Mesenchymal stem cell (in vitro differentiated cells and primary cell): ENCODE data around the gene ID2.

Experiments
- DNase-seq: peaks from one replicate; pipeline ENCODE4 v3.0.0-alpha.2; 2013
- H2AFZ ChIP-seq: one replicate; pipeline ENCODE4 v1.6.1; 2013; ENCODE audit warnings: low read depth, mild to moderate bottlenecking, control low read depth, inconsistent platforms, low read length, moderate library complexity
- H2AK5ac ChIP-seq: 2 replicates; pipeline ENCODE4 v1.6.1; 2013; ENCODE audit warnings: low read length, moderate library complexity, mild to moderate bottlenecking, inconsistent platforms; ENCODE audit not compliant: severe bottlenecking
- H2BK120ac ChIP-seq: one replicate; pipeline ENCODE4 v1.6.1; 2013; ENCODE audit warnings: low read depth, mild to moderate bottlenecking, inconsistent platforms, low read length, moderate library complexity
- H2BK12ac ChIP-seq, 2 experiments: one replicate each; pipeline ENCODE4 v1.6.1; 2013; ENCODE audit warnings: inconsistent platforms in 2 of 2, low read length in 2 of 2, mild to moderate bottlenecking in 2 of 2, moderate library complexity in 2 of 2, control low read depth in 1 of 2
- H2BK15ac ChIP-seq: one replicate; pipeline ENCODE4 v1.6.1; 2013; ENCODE audit warnings: mild to moderate bottlenecking, low read depth, inconsistent platforms; ENCODE audit not compliant: poor library complexity, severe bottlenecking
- H2BK5ac ChIP-seq: 2 replicates; pipeline ENCODE4 v1.6.1; 2013; ENCODE audit warnings: low read depth, mild to moderate bottlenecking, low read length, control low read depth, inconsistent platforms; ENCODE audit not compliant: poor library complexity, severe bottlenecking
- H3K14ac ChIP-seq, 2 experiments: one replicate each; pipeline ENCODE4 v1.6.1; 2013; ENCODE audit warnings: inconsistent platforms in 2 of 2, low read length in 2 of 2, control low read depth in 1 of 2, mild to moderate bottlenecking in 1 of 2, moderate library complexity in 1 of 2
- H3K18ac ChIP-seq, 2 experiments: one replicate each; pipeline ENCODE4 v1.6.1; 2013; ENCODE audit warnings: inconsistent platforms in 2 of 2, low read length in 2 of 2, control low read depth in 1 of 2, low read depth in 1 of 2, mild to moderate bottlenecking in 1 of 2
- H3K23ac ChIP-seq, 2 experiments: one replicate each; pipeline ENCODE4 v1.6.1; 2013; ENCODE audit warnings: inconsistent platforms in 2 of 2, low read length in 2 of 2, mild to moderate bottlenecking in 2 of 2, moderate library complexity in 2 of 2, control low read depth in 1 of 2
- H3K27ac ChIP-seq: 2 replicates; pipeline ENCODE4 v1.5.1; 2013; ENCODE audit warnings: mild to moderate bottlenecking, moderate library complexity, low read length, control low read depth, inconsistent platforms; ENCODE audit not compliant: poor library complexity, severe bottlenecking
- H3K27me3 ChIP-seq, 2 experiments: 2 replicates each; pipeline versions ENCODE4 v1.6.1 to v1.7.0; 2013; ENCODE audit warnings: low read length in 2 of 2, mild to moderate bottlenecking in 2 of 2, moderate library complexity in 2 of 2, control low read depth in 1 of 2, inconsistent platforms in 1 of 2; ENCODE audit not compliant: control insufficient read depth in 1 of 2, insufficient read depth in 1 of 2
- H3K36me3 ChIP-seq, 2 experiments: 2 replicates each; pipeline versions ENCODE4 v1.6.1 to v1.7.0; 2013; ENCODE audit warnings: low read length in 2 of 2, control low read depth in 1 of 2, inconsistent platforms in 1 of 2, low read depth in 1 of 2, mild to moderate bottlenecking in 1 of 2; ENCODE audit not compliant: insufficient read depth in 2 of 2, control insufficient read depth in 1 of 2
- H3K4ac ChIP-seq, 2 experiments: one replicate each; pipeline ENCODE4 v1.6.1; 2013; ENCODE audit warnings: inconsistent platforms in 2 of 2, low read length in 2 of 2, mild to moderate bottlenecking in 2 of 2, moderate library complexity in 2 of 2, control low read depth in 1 of 2, low read depth in 1 of 2
- H3K4me1 ChIP-seq: 2 replicates; pipeline ENCODE4 v1.6.1; 2013; ENCODE audit warnings: low read depth, low read length, control low read depth; ENCODE audit not compliant: control insufficient read depth, insufficient read depth
- H3K4me2 ChIP-seq: 2 replicates; pipeline ENCODE4 v1.6.1; 2013; ENCODE audit warnings: low read length, mild to moderate bottlenecking, inconsistent platforms; ENCODE audit not compliant: poor library complexity, severe bottlenecking
- H3K4me3 ChIP-seq, 2 experiments: 2 replicates each; pipeline versions ENCODE4 v1.5.1 to v1.7.0; 2013; ENCODE audit warnings: low read length in 2 of 2, mild to moderate bottlenecking in 2 of 2, control low read depth in 1 of 2, low read depth in 1 of 2; ENCODE audit not compliant: insufficient read depth in 1 of 2
- H3K79me1 ChIP-seq: replicated peaks from 2 replicates; pipeline ENCODE4 v1.6.1; 2013; ENCODE audit warnings: mild to moderate bottlenecking, control low read depth, low read length, inconsistent platforms; ENCODE audit not compliant: poor library complexity, severe bottlenecking
- H3K9ac ChIP-seq: 2 replicates; pipeline ENCODE4 v1.7.0; 2013; ENCODE audit warnings: mild to moderate bottlenecking, low read length, moderate library complexity
- H3K9me3 ChIP-seq: 2 replicates; pipeline ENCODE4 v1.7.0; 2013; ENCODE audit warnings: mild to moderate bottlenecking, low read length; ENCODE audit not compliant: control insufficient read depth
- H4K8ac ChIP-seq: one replicate; pipeline ENCODE4 v1.6.1; 2013; ENCODE audit warnings: inconsistent platforms, mild to moderate bottlenecking, low read length, moderate library complexity
- H4K91ac ChIP-seq: one replicate; pipeline ENCODE4 v1.6.1; 2013; ENCODE audit warnings: mild to moderate bottlenecking, low read length, inconsistent platforms
- WGBS: methylation state at CpG from one replicate; pipeline ENCODE4 v1.1.7; 2013; ENCODE audit warnings: mixed read lengths; 5-methylcytosine and 5-hydroxymethylcytosine counted together

The ID2 gene

DNA sequence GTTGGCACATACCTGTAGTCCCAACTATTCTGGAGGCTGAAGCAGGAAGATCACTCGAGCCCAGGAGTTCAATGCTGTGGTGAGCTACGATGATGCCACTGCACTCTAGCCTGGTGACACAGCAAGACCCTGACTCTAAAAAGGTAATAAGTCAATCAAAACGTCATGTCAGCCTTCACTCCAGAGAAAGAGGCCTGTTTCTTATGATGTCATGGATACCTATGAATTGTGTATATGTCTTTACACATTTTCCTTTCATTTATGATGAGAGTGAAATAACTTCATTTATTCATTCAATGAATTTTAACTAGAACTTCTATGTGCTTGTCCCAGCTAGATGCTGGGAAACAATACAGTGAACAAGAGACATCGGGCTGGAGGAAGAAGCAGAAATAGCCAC, 25.0 kb upstream of the ID2 start:
- Histone ChIP-seq H3K27me3 (no peaks in the 10 kb centered on the region), H3K9ac (no peak overlapping the region), H3K27ac (peak overlapping the region; percentile 25), H4K91ac (no peak overlapping the region), H3K23ac (no peak overlapping the region), H4K8ac (no peak overlapping the region), H3K4me3 (no peak overlapping the region), H2BK15ac (no peak overlapping the region), H3K18ac (no peak overlapping the region), H2AK5ac (peak overlapping the region; percentile 20), H3K9me3 (no peaks in the 10 kb centered on the region), H3K4me2 (no peak overlapping the region), H3K4ac (no peak overlapping the region), H2BK5ac (no peak overlapping the region), H2BK120ac (no peak overlapping the region), H3K14ac (no peak overlapping the region), H3K4me1 (peaks cover 17% of the 10 kb centered on the region), H2AFZ (no peak overlapping the region), H3K36me3 (no peaks in the 10 kb centered on the region), H3K79me1 (no peaks in the 10 kb centered on the region), H2BK12ac (peak overlapping the region in 1 of 2 experiments; percentile 69)
- WGBS: 86% methylated on average over 3 of the region's 4 CpGs
- no peak for DNase-seq

DNA sequence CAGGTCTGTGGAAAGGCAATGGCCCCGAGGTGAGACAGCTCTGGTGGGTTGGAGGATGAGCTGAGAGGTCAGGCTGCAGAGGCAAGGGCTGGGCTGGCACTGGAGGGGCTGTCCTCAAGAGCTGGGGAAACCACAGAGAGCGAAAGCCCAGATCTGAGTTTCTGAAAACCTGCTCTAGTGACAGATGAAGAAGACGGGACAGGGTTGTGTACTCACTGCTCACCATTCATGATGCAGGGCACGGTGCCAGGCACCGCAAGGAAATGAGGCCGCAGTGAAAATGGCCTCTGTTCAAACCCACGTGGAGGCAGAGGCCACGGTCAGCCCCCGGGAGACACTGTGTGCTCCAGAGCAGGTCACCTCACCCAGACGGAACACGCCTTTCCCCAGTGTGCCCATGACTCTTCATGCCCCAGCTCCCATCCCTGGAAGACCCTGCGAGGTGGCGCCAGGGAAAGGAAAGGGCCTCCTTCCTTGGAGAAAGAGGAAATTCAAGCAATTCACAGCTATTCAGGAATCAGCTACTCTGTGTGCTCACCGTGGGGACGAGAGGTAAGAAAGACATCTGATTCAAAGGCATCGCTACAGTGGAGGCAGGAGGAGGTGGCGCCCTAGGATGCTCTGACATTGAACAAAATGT, 24.3 kb upstream of the ID2 start:
- Histone ChIP-seq H3K4me1 (peaks cover 19% of the 10 kb centered on the region), H3K23ac (no peak overlapping the region), H2BK15ac (no peak overlapping the region), H3K36me3 (no peaks in the 10 kb centered on the region), H2AK5ac (no peak overlapping the region), H2BK120ac (no peak overlapping the region), H3K9me3 (no peaks in the 10 kb centered on the region), H3K14ac (no peak overlapping the region), H2AFZ (no peak overlapping the region), H3K27ac (no peak overlapping the region), H3K79me1 (no peaks in the 10 kb centered on the region), H3K9ac (no peak overlapping the region), H3K4ac (peak overlapping the region in 1 of 2 experiments; percentile 20), H4K8ac (no peak overlapping the region), H3K4me3 (no peak overlapping the region), H4K91ac (no peak overlapping the region), H3K4me2 (no peak overlapping the region), H2BK12ac (peak overlapping the region in 1 of 2 experiments; percentile 40), H3K27me3 (no peaks in the 10 kb centered on the region), H2BK5ac (no peak overlapping the region), H3K18ac (peak overlapping the region in 1 of 2 experiments; percentile 0)
- WGBS: 90% methylated on average over 17 of the region's 17 CpGs
- DNase-seq: no peak

DNA sequence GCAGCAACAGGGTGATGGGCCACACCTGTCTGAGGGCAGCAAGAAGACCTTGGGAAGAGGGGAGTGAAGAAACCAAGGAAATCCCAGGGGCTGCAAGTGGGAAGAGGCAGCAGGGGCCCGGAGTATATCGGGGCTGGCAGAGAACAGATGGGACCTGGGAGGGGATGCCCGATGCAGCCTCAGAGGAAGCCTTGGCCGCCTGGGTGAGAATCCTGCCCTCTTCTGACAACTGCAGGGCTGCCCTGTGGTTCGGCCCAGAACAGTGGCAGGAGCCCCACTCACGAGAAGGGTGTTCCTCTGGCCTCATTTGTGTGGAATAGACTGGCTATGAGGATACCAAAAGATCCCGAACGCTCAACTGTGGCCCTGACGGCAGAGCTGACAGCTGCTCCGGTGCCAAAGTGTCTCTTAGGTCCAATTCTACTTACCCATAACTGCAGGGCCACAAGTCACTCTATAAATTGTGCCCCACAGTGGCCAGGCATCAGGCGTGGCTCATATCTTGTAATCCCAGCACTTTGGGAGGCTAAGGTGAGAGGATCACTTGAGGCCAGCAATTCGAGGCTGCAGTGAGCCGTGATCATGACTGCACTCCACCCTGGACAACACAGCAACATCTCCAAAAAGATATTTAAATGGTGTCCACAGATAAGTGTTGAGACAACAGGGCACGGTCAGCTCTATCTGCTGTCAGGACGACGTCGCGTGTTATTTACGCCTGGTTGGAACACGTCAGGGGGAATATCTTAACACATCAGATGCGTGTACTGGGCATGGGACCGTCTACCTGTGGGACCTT, 23.6 kb upstream of the ID2 start:
- no peak overlapping the region for H2BK5ac ChIP-seq
- H2BK15ac ChIP-seq: no peak overlapping the region
- H3K4ac ChIP-seq: peak overlapping the region in 1 of 2 experiments; percentile 20
- H3K27me3 ChIP-seq: no peaks in the 10 kb centered on the region
- no peak for DNase-seq
- no peaks in the 10 kb centered on the region for H3K36me3 ChIP-seq
- H3K4me1 ChIP-seq: peaks cover 16% of the 10 kb centered on the region
- no peak overlapping the region for H4K91ac ChIP-seq
- no peak overlapping the region for H2BK120ac ChIP-seq
- no peaks in the 10 kb centered on the region for H3K79me1 ChIP-seq
- no peak overlapping the region for H3K4me3 ChIP-seq
- H3K18ac ChIP-seq: peak overlapping the region in 1 of 2 experiments; percentile 67
- no peak overlapping the region for H2AK5ac ChIP-seq
- WGBS: 88% methylated on average over 22 of the region's 22 CpGs
- H3K4me2 ChIP-seq: no peak overlapping the region
- H3K9ac ChIP-seq: no peak overlapping the region
- H3K9me3 ChIP-seq: no peaks in the 10 kb centered on the region
- no peak overlapping the region for H3K23ac ChIP-seq
- no peak overlapping the region for H4K8ac ChIP-seq
- H3K14ac ChIP-seq: no peak overlapping the region
- no peak overlapping the region for H3K27ac ChIP-seq
- no peak overlapping the region for H2AFZ ChIP-seq
- H2BK12ac ChIP-seq: peak overlapping the region in 1 of 2 experiments; percentile 57

DNA sequence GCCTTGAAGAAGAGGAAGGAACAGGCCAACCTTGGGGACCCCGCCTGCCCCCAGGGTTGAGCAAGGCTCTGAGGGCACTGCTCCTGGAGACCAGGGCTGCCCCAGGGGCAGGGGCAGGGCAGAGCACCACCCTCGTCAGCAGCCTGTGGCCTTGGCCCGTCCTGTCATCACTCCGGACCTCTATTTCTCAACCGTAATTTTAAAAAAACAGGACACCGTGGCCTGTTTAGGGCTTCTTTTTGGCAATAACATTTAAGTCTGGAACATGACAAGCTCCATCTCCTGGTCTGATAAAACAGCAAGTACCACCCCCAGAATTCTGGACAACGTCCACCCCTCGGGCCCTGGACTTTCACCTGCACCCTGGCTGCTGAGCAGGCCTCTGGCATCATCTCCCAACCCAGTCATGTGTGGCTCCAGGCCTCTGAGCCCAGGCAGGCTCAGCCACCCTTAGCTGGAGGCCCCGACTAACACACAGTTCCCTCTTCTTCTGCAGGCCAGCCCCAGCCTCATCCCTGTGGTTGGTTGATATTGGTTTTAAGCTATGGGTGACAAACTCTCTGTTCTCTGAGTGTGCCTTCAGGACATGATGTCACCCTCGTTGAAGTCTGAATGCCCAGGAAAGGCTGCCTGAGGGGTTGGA, 22.6 kb upstream of the ID2 start:
- H2BK5ac ChIP-seq: no peak overlapping the region
- H2BK12ac ChIP-seq: peak overlapping the region in 1 of 2 experiments; percentile 11
- H3K27ac ChIP-seq: no peak overlapping the region
- no peak overlapping the region for H2BK120ac ChIP-seq
- no peak overlapping the region for H3K9ac ChIP-seq
- H2BK15ac ChIP-seq: no peak overlapping the region
- H3K23ac ChIP-seq: peak overlapping the region in 1 of 2 experiments; percentile 57
- H3K36me3 ChIP-seq: no peaks in the 10 kb centered on the region
- no peaks in the 10 kb centered on the region for H3K27me3 ChIP-seq
- no peak overlapping the region for H2AFZ ChIP-seq
- H3K4me2 ChIP-seq: no peak overlapping the region
- no peak overlapping the region for H2AK5ac ChIP-seq
- no peaks in the 10 kb centered on the region for H3K9me3 ChIP-seq
- H3K14ac ChIP-seq: peak overlapping the region in 1 of 2 experiments; percentile 69
- H3K4me1 ChIP-seq: peaks cover 9% of the 10 kb centered on the region
- H3K4me3 ChIP-seq: no peak overlapping the region
- 94% methylated on average over 9 of the region's 10 CpGs for WGBS
- peak overlapping the region in 1 of 2 experiments; percentile 38 for H3K18ac ChIP-seq
- DNase-seq: no peak
- peak overlapping the region in 1 of 2 experiments; percentile 17 for H3K4ac ChIP-seq
- no peaks in the 10 kb centered on the region for H3K79me1 ChIP-seq
- no peak overlapping the region for H4K91ac ChIP-seq
- H4K8ac ChIP-seq: no peak overlapping the region
